ENCODE data around the gene RNF26. TPM values are rescaled to one million over a fixed set of nuclear protein-coding genes. Genes with fewer than 3 reads are reported as not detected.

Gene RNF26
- total RNA-seq, 2 donors from 2014 or later = 8.2 to 10.3 TPM

GRCh38 chr11:119377961-119378667, 43.8 kb downstream of the RNF26 start:
- H3K27ac ChIP-seq = peak overlapping the region; percentile 94
- H3K4me3 ChIP-seq = peak overlapping the region; percentile 51 to 52
- no peaks in the 10 kb centered on the region for H3K9me3 ChIP-seq
- TF ChIP-seq CTCF (IDR thresholded peaks at IDR 0.05) = no peak
- no peaks in the 10 kb centered on the region for H3K36me3 ChIP-seq
- no peak for DNase-seq (ENCODE audit: low spot score)
- no peaks in the 10 kb centered on the region for H3K27me3 ChIP-seq
- peaks cover 0 to 71% of the 10 kb centered on the region in 2 donors for H3K4me1 ChIP-seq

- no peaks in the 10 kb centered on the region for H3K27me3 ChIP-seq
- peak overlapping the region; percentile 94 for H3K27ac ChIP-seq
- H3K36me3 ChIP-seq = no peaks in the 10 kb centered on the region
- H3K9me3 ChIP-seq = no peaks in the 10 kb centered on the region
- peak overlapping the region; percentile 51 to 52 for H3K4me3 ChIP-seq
- peaks cover 0 to 62% of the 10 kb centered on the region in 2 donors for H3K4me1 ChIP-seq
- TF ChIP-seq CTCF (IDR thresholded peaks at IDR 0.05) = no peak
- no peak for DNase-seq (ENCODE audit: low spot score)
Measured at GRCh38 chr11:119378851-119379465, 44.6 kb downstream of the RNF26 start.

- H3K4me1 ChIP-seq = peaks cover 0 to 49% of the 10 kb centered on the region in 2 donors
- peak overlapping the region; percentile 85 to 94 for H3K27ac ChIP-seq
- H3K9me3 ChIP-seq = no peaks in the 10 kb centered on the region
- no peak for DNase-seq (ENCODE audit: low spot score)
- no peaks in the 10 kb centered on the region for H3K27me3 ChIP-seq
- peak overlapping the region in 1 of 2 donors; percentile 56 for H3K4me3 ChIP-seq
- H3K36me3 ChIP-seq = no peaks in the 10 kb centered on the region
- no peak for TF ChIP-seq CTCF (IDR thresholded peaks at IDR 0.05)
Measured at GRCh38 chr11:119380160-119380826, 46.0 kb downstream of the RNF26 start.

- Histone ChIP-seq H3K9me3 (no peaks in the 10 kb centered on the region), H3K4me3 (peak overlapping the region; percentile 39 to 56)
- TF ChIP-seq CTCF (IDR thresholded peaks at IDR 0.05) = no peak
Measured at GRCh38 chr11:119380827-119381180, 46.5 kb downstream of the RNF26 start.

GRCh38 chr11:119381181-119381988, 47.1 kb downstream of the RNF26 start, which contains the start of gene USP2:
Gene USP2, minus strand, starts transcription at chr11:119381690. Its CDS starts 8,210 bp downstream, at chr11:119373480.
- no peaks in the 10 kb centered on the region for H3K9me3 ChIP-seq
- peak; percentile 89 to 93 for TF ChIP-seq CTCF (IDR thresholded peaks at IDR 0.05)
- no peaks in the 10 kb centered on the region for H3K36me3 ChIP-seq
- DNase-seq (ENCODE audit: low spot score) = peak; percentile 99
- no peaks in the 10 kb centered on the region for H3K27me3 ChIP-seq
- peaks cover 0 to 38% of the 10 kb centered on the region in 2 donors for H3K4me1 ChIP-seq
- peak within 1 kb of the TSS; percentile 39 to 56 for H3K4me3 ChIP-seq
- H3K27ac ChIP-seq = peak within 1 kb of the TSS; percentile 85 to 94

More at GRCh38 chr11:119380827-119381180, 46.5 kb downstream of the RNF26 start:
- H3K27ac ChIP-seq = peak overlapping the region; percentile 85 to 94
- H3K27me3 ChIP-seq = no peaks in the 10 kb centered on the region
- no peaks in the 10 kb centered on the region for H3K36me3 ChIP-seq
- no peak for DNase-seq (ENCODE audit: low spot score)
- peaks cover 0 to 44% of the 10 kb centered on the region in 2 donors for H3K4me1 ChIP-seq
